Astrocyte (in vitro differentiated cells and primary cell): ENCODE measurements around the gene BRD4. TPM values are rescaled to one million over a fixed set of nuclear protein-coding genes. Genes with fewer than 3 reads are reported as not detected.
A peak's percentile ranks its signal among the peaks of the same experiment; 100 is the strongest.

Source experiments
- DNase-seq: peaks from one replicate; pipeline ENCODE4 v3.0.0-alpha.2; 2010; ENCODE audit warnings: low read depth
- FAIRE-seq: peaks from 2 replicates; lab custom pipeline; 2011; peaks lifted over from hg19 to GRCh38; lab: Jason Lieb, UNC
- H2AFZ ChIP-seq: 2 replicates; pipeline ENCODE4 v1.6.0; 2012; ENCODE audit warnings: low read depth, low read length, inconsistent platforms
- H3K27ac ChIP-seq: 2 replicates; pipeline ENCODE4 v1.5.1; 2011; ENCODE audit warnings: low read depth, low read length, inconsistent platforms
- H3K27me3 ChIP-seq: 2 replicates; pipeline ENCODE4 v1.6.0; 2011; ENCODE audit warnings: low read length, inconsistent platforms; ENCODE audit not compliant: insufficient read depth
- H3K36me3 ChIP-seq: 2 replicates; pipeline ENCODE4 v1.5.1; 2011; ENCODE audit warnings: low read length, inconsistent platforms; ENCODE audit not compliant: insufficient read depth
- H3K4me1 ChIP-seq: 2 replicates; pipeline ENCODE4 v1.5.1; 2011; ENCODE audit warnings: low read length, inconsistent platforms; ENCODE audit not compliant: insufficient read depth
- H3K4me2 ChIP-seq: 2 replicates; pipeline ENCODE4 v1.6.0; 2012; ENCODE audit warnings: low read length, inconsistent platforms
- H3K4me3 ChIP-seq: 2 replicates; pipeline ENCODE4 v1.5.1; 2011; ENCODE audit warnings: low read depth, mild to moderate bottlenecking, low read length, inconsistent platforms; ENCODE audit not compliant: insufficient read depth
- H3K79me2 ChIP-seq: 2 replicates; pipeline ENCODE4 v1.6.0; 2012; ENCODE audit warnings: mild to moderate bottlenecking, low read length, inconsistent platforms; ENCODE audit not compliant: insufficient read depth
- H3K9ac ChIP-seq: 2 replicates; pipeline ENCODE4 v1.6.0; 2012; ENCODE audit warnings: mild to moderate bottlenecking, low read length, inconsistent platforms
- H3K9me3 ChIP-seq: 2 replicates; pipeline ENCODE4 v1.5.1; 2012; ENCODE audit warnings: low read depth, mild to moderate bottlenecking, low read length, inconsistent platforms; ENCODE audit not compliant: insufficient read depth
- H4K20me1 ChIP-seq: 2 replicates; pipeline ENCODE4 v1.6.0; 2012; ENCODE audit warnings: low read length, inconsistent platforms; ENCODE audit not compliant: insufficient read depth
- H3K27ac Mint-ChIP-seq: one replicate; pipeline ENCODE4 v1.8.0; 2021; ENCODE audit warnings: mild to moderate bottlenecking, mixed read lengths; ENCODE audit not compliant: unreplicated experiment
- H3K27me3 Mint-ChIP-seq: one replicate; pipeline ENCODE4 v1.8.0; 2021; ENCODE audit warnings: low read depth, mixed read lengths; ENCODE audit not compliant: unreplicated experiment
- H3K36me3 Mint-ChIP-seq: one replicate; pipeline ENCODE4 v1.8.0; 2021; ENCODE audit warnings: low read depth, mixed read lengths; ENCODE audit not compliant: unreplicated experiment
- H3K4me1 Mint-ChIP-seq: one replicate; pipeline ENCODE4 v1.8.0; 2021; ENCODE audit warnings: low read depth, mixed read lengths; ENCODE audit not compliant: unreplicated experiment
- H3K4me3 Mint-ChIP-seq: one replicate; pipeline ENCODE4 v1.8.0; 2021; ENCODE audit warnings: mild to moderate bottlenecking, moderate library complexity, mixed read lengths; ENCODE audit not compliant: unreplicated experiment
- H3K9me3 Mint-ChIP-seq: one replicate; pipeline ENCODE4 v1.8.0; 2021; ENCODE audit warnings: mild to moderate bottlenecking, mixed read lengths; ENCODE audit not compliant: unreplicated experiment
- CTCF ChIP-seq: IDR thresholded peaks from 2 replicates; pipeline ENCODE4 v1.5.1; 2011; ENCODE audit warnings: low read depth, mild to moderate bottlenecking, inconsistent platforms, low read length, moderate library complexity; ENCODE audit not compliant: insufficient read depth
- EZH2 ChIP-seq: IDR thresholded peaks from 2 replicates; pipeline ENCODE4 v1.6.1; 2012; ENCODE audit warnings: mild to moderate bottlenecking, low read length, inconsistent platforms; ENCODE audit not compliant: insufficient read depth
- total RNA-seq: library from RNA; stranded (reverse); gene quantifications from 2 replicates; pipeline ENCODE4 v1.2.1, GENCODE V29; 2021

BRD4 gene
- total RNA-seq, 1 donor from 2014 or later = 128 TPM

DNA sequence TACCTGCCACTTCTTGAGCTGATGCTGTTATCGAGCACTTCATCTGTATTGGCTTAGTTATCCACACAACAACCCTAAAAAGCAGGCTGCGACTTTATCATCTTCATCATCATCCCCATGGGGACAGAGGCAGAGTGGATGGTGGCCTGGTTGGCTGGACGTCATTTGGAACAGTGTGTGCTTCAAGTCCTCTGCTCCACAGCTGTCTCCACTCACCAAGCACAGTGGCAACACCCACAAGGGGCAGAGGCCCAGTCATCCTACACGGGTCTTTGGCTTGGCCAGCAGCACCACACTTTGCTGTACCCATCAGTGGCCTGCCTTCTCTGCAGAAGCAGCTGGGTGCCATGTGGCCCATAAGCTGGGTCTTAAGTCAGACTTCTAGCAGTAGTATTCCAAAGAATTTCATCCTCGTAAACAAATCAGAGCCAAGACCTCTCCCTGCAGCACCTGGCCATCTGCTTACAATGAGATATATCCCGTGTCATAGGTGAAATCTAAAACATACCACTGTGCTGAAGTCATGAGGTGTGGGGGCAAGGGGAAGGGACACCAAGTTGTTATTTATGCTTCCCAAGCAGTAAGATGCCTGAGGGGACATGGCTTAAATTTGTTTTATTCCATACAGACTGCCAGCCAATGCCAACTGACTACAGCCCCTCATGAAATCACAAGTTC is 52.2 kb downstream of the BRD4 start:
- Mint-ChIP-seq H3K27me3 (no peaks in the 10 kb centered on the region), H3K4me3 (no peak overlapping the region), H3K36me3 (peaks cover 3% of the 10 kb centered on the region), H3K4me1 (peaks cover 75% of the 10 kb centered on the region), H3K27ac (peak overlapping the region; percentile 50), H3K9me3 (no peaks in the 10 kb centered on the region)
- FAIRE-seq = no peak
- peaks cover 98% of the 10 kb centered on the region for H4K20me1 ChIP-seq
- no peaks in the 10 kb centered on the region for H3K9me3 ChIP-seq
- H3K4me3 ChIP-seq = no peak overlapping the region
- H3K4me2 ChIP-seq = peak overlapping the region; percentile 61
- TF ChIP-seq EZH2 (no peak), CTCF (no peak)
- no peaks in the 10 kb centered on the region for H3K36me3 ChIP-seq
- no peaks in the 10 kb centered on the region for H3K27me3 ChIP-seq
- no peak overlapping the region for H2AFZ ChIP-seq
- peak overlapping the region; percentile 44 for H3K27ac ChIP-seq
- H3K79me2 ChIP-seq = peaks cover 100% of the 10 kb centered on the region
- H3K4me1 ChIP-seq = peaks cover 36% of the 10 kb centered on the region
- peak overlapping the region; percentile 4 for H3K9ac ChIP-seq
- DNase-seq = no peak

DNA sequence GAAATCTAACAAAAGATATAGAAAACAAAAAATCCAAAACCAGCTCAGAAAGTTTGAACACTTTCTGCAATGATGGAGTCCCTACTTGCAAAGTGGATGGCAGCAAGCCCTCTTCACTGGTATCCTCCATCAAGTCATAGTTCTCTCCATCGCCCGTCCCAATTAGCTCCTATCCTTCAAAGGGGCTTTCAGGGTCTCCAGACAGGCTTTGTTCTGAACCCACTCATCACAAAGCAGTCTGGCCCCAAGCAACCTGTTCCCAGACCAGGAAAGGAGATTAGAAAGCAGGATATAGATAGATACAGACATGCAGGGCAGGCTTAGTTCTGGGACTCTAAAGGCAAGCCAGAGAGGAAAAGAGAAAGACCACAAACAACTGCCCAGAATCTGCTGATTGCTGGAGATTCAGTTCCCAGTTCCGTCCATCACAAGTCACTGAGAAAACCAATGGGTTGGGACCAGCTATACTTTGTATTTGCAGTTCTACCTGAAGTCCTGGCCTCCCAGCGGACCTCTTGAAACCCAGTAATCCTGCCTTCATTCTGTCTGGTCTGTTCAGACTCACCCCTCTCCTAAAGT is 52.9 kb downstream of the BRD4 start:
- Histone ChIP-seq H3K4me2 (no peak overlapping the region), H3K27ac (no peak overlapping the region), H3K9me3 (no peaks in the 10 kb centered on the region), H3K4me1 (peaks cover 36% of the 10 kb centered on the region), H3K36me3 (no peaks in the 10 kb centered on the region), H3K9ac (no peak overlapping the region), H3K4me3 (no peak overlapping the region), H3K79me2 (peaks cover 100% of the 10 kb centered on the region), H2AFZ (no peak overlapping the region), H4K20me1 (peaks cover 98% of the 10 kb centered on the region), H3K27me3 (no peaks in the 10 kb centered on the region)
- Mint-ChIP-seq H3K36me3 (no peaks in the 10 kb centered on the region), H3K27ac (peak overlapping the region; percentile 72), H3K27me3 (no peaks in the 10 kb centered on the region), H3K4me1 (peaks cover 68% of the 10 kb centered on the region), H3K9me3 (no peaks in the 10 kb centered on the region), H3K4me3 (no peak overlapping the region)
- DNase-seq (no peak), FAIRE-seq (no peak)
- no peak for TF ChIP-seq CTCF
- no peak for TF ChIP-seq EZH2

- H3K4me1 ChIP-seq = peaks cover 22% of the 10 kb centered on the region
- Mint-ChIP-seq H3K9me3 (no peaks in the 10 kb centered on the region), H3K27me3 (no peaks in the 10 kb centered on the region), H3K4me3 (no peak overlapping the region), H3K36me3 (peaks cover 7% of the 10 kb centered on the region), H3K4me1 (peaks cover 51% of the 10 kb centered on the region), H3K27ac (peak overlapping the region; percentile 62)
- no peak overlapping the region for H3K4me2 ChIP-seq
- H3K27ac ChIP-seq = no peak overlapping the region
- no peaks in the 10 kb centered on the region for H3K9me3 ChIP-seq
- peaks cover 10% of the 10 kb centered on the region for H3K36me3 ChIP-seq
- H3K79me2 ChIP-seq = peaks cover 100% of the 10 kb centered on the region
- H3K27me3 ChIP-seq = no peaks in the 10 kb centered on the region
- FAIRE-seq = no peak
- no peak overlapping the region for H3K4me3 ChIP-seq
- no peak for TF ChIP-seq EZH2
- TF ChIP-seq CTCF = no peak
- H2AFZ ChIP-seq = no peak overlapping the region
- no peak overlapping the region for H3K9ac ChIP-seq
- peaks cover 98% of the 10 kb centered on the region for H4K20me1 ChIP-seq
- DNase-seq = no peak
Observed at GRCh38 chr19:15276620-15277215, 55.6 kb downstream of the BRD4 start.
